Activated naive CD4-positive, alpha-beta T cell treated with anti-CD3 and anti-CD28 coated beads, Interleukin-2, amount 50 U/mL, for 72 hours (primary cell): Measurements from ENCODE around the gene ATOH8. TPM values are rescaled to one million over a fixed set of nuclear protein-coding genes. Genes with fewer than 3 reads are reported as not detected.
"Not testable (repeated sequence)": the region's sequence is repeated elsewhere in the genome, so short reads cannot be mapped to it uniquely, and the experiment has no call there.

Experiments
- ATAC-seq, 2 donors: fragments of 150-1000 bp; cut with Tn5 transposase; 2 replicates each; pipeline ENCODE4 v1.10.0; 2021; ENCODE audit warnings: mild to moderate bottlenecking in 2 of 2, moderate library complexity in 2 of 2
- DNase-seq, 2 donors: peaks; one replicate each; pipeline ENCODE4 v3.0.0; 2021 to 2022; ENCODE audit warnings: low spot score in 2 of 2
- H3K27ac Mint-ChIP-seq, 2 donors: one replicate each; pipeline ENCODE4 v1.8.0; 2022; ENCODE audit warnings: mild to moderate bottlenecking in 2 of 2, mixed read lengths in 2 of 2
- H3K36me3 Mint-ChIP-seq, 2 donors: one replicate each; pipeline ENCODE4 v1.8.0; 2022; ENCODE audit warnings: mixed read lengths in 2 of 2
- H3K9me3 Mint-ChIP-seq, 2 donors: one replicate each; pipeline ENCODE4 v1.8.0; 2022; ENCODE audit warnings: mixed read lengths in 2 of 2
- total RNA-seq, 2 donors: library from RNA; stranded (reverse); gene quantifications; one replicate each; pipeline ENCODE4 v1.2.3, GENCODE V29; 2022

The ATOH8 gene, protein sequence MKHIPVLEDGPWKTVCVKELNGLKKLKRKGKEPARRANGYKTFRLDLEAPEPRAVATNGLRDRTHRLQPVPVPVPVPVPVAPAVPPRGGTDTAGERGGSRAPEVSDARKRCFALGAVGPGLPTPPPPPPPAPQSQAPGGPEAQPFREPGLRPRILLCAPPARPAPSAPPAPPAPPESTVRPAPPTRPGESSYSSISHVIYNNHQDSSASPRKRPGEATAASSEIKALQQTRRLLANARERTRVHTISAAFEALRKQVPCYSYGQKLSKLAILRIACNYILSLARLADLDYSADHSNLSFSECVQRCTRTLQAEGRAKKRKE
- not detected for total RNA-seq

- peak in 1 of 2 donors; percentile 42 for DNase-seq
- H3K27ac Mint-ChIP-seq: no peak within 1 kb of the TSS
- ATAC-seq: no peak
- no peaks in the 10 kb centered on the region for H3K36me3 Mint-ChIP-seq
- H3K9me3 Mint-ChIP-seq: no peaks in the 10 kb centered on the region
Observed at GRCh38 chr2:85753525-85754312, at the start of gene ATOH8. ATOH8 (plus strand) TSS chr2:85753991; CDS start chr2:85754190, 199 bp downstream.

- DNase-seq (no peak), ATAC-seq (no peak)
- no peaks in the 10 kb centered on the region for H3K9me3 Mint-ChIP-seq
- H3K27ac Mint-ChIP-seq: no peak overlapping the region
- no peaks in the 10 kb centered on the region for H3K36me3 Mint-ChIP-seq
Observed at GRCh38 chr2:85704038-85704437, 49.8 kb upstream of the ATOH8 start.

GRCh38 chr2:85704800-85705679 is 48.8 kb upstream of the ATOH8 start:
- Mint-ChIP-seq H3K36me3 (no peaks in the 10 kb centered on the region), H3K9me3 (no peaks in the 10 kb centered on the region), H3K27ac (peak overlapping the region; percentile 1 to 15)
- DNase-seq (peak in 1 of 2 donors; percentile 23), ATAC-seq (no peak)

DNA sequence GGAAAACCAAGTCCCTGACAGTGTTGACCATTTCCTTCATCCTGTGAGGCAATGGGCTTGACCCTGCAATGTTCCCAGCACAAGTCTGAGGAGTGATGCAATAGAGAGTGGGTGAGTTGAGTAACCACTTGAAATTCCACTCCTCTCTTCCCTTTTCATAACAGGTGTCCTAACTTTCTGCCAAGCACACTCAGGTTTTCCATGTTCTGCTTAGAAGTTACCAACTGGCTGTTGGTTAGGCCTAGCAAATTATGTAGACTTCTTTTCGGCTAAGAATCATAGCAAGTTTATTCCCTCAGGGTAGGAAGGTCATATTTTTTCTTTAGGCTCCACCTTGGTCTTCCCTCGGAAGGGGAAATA is 48.1 kb upstream of the ATOH8 start:
- Mint-ChIP-seq H3K9me3 (no peaks in the 10 kb centered on the region), H3K27ac (peak overlapping the region; percentile 1 to 51)

DNA sequence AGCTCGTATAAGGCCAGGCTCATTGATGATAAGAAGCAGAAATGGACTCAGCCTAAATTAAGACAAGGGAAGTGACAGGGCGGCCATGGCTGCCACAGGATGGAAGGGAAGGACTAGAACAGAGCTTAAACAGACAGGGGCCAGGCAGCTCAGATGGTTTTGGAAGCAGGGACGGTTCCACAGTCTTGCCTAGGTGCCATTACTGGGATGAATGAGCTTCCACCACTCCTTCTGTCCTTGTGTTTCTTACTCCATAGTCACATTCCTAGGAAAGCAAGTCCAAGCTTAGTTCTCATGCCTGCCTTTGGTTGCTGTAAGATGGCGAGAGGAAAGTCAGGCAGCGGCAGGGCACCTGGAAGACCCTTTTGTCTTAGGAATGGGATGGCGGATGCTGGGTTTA is 47.7 kb upstream of the ATOH8 start:
- Mint-ChIP-seq H3K36me3 (no peaks in the 10 kb centered on the region), H3K9me3 (no peaks in the 10 kb centered on the region), H3K27ac (peak overlapping the region in 1 of 2 donors; percentile 1)
- no peak for ATAC-seq
- no peak for DNase-seq

More for the DNA sequence above, 48.1 kb upstream of the ATOH8 start:
- DNase-seq (no peak), ATAC-seq (no peak)
- no peaks in the 10 kb centered on the region for H3K36me3 Mint-ChIP-seq

DNA sequence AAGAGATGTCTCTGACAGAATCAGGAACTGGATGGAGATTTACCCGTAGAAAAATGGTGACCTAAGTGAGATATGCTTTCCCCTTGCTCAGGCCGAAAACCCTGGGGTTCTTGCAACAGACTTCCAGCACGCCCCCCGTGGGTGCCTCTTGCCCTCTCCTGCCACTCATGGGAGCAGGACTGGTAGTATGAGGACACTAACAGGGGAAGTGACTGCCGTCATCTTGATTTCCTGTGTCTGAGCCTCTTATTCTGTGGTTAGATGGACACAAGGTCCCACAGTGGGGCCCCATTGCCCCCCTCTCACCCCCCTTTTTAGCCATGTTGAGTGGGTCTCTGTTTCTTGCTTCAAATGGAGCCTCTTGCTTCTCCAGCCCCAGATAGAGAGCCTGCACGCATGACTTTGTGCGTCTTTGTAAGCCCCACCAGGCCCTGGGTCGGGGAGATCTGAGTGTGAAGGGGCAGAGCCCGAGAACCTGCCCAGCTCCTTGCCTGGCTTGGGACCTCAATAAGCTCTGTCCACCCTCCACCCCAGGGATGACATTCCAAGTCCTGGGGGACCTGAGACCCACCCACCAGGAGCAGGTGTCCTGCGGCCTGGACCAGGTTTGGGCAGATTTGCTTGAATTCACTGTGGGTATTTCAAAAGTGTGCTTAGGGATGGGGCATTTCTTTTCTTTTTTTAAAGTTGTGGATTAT is 47.0 kb upstream of the ATOH8 start:
- H3K27ac Mint-ChIP-seq: no peak overlapping the region
- no peaks in the 10 kb centered on the region for H3K36me3 Mint-ChIP-seq
- DNase-seq: peak in 1 of 2 donors; percentile 47
- no peaks in the 10 kb centered on the region for H3K9me3 Mint-ChIP-seq
- ATAC-seq: peak; percentile 8 to 14

DNA sequence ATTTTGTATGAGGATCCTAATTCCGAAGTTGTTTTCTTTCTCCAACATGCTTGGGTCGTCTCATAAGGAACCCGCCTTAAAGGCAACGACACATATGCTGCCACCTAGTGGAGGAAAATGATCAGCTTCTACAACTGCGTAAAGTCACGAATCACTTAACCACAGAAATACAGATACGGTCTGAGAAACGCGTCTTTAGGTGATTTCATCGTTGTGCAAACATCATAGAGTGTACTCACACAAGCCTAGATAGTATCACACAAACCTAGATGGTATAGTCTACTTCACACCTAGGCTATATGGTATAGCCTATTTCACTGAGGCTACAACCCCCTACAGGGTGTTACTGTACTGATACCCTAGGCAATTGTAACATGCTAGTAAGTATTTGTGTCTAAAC is 46.5 kb upstream of the ATOH8 start:
- Mint-ChIP-seq H3K9me3 (no peaks in the 10 kb centered on the region), H3K36me3 (no peaks in the 10 kb centered on the region), H3K27ac (no peak overlapping the region)
- DNase-seq: peak; percentile 48 to 77
- ATAC-seq: peak; percentile 88 to 90

GRCh38 chr2:85708641-85709040 is 45.1 kb upstream of the ATOH8 start:
- Mint-ChIP-seq H3K27ac (no peak overlapping the region), H3K9me3 (no peaks in the 10 kb centered on the region), H3K36me3 (no peaks in the 10 kb centered on the region)
- ATAC-seq (no peak), DNase-seq (no peak)

GRCh38 chr2:85709401-85709811 is 44.4 kb upstream of the ATOH8 start:
- no peak for ATAC-seq
- no peaks in the 10 kb centered on the region for H3K9me3 Mint-ChIP-seq

GRCh38 chr2:85710687-85711577 is 42.9 kb upstream of the ATOH8 start:
- no peaks in the 10 kb centered on the region for H3K36me3 Mint-ChIP-seq
- no peak for ATAC-seq
- no peak overlapping the region for H3K27ac Mint-ChIP-seq
- DNase-seq: no peak
- no peaks in the 10 kb centered on the region for H3K9me3 Mint-ChIP-seq

More at GRCh38 chr2:85709401-85709811, 44.4 kb upstream of the ATOH8 start:
- no peak overlapping the region for H3K27ac Mint-ChIP-seq
- DNase-seq: no peak
- no peaks in the 10 kb centered on the region for H3K36me3 Mint-ChIP-seq

DNA sequence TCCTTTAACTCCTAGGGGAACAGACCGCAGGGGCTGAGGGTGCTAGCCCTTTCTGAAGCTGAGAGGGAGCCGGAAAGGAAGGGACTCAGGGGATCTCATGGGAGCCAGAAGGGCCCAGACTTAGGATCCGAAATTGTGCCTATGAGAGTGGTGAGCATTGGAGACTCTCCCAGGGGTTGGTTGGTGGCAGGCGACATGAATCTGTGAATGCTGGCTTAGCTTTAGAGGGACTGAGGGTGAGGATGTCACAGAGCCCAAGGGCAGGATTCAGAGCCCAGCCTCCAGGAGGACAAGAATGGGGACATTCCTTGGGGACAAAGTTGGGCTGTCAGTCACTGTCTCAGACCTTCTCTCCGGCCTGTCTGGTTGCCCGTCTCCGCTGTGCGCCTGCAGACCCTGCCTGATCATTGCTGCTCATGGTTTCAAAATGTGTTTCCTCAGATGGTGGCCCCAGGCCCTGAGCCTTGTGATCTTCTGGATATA is 42.2 kb upstream of the ATOH8 start:
- no peak for DNase-seq
- H3K36me3 Mint-ChIP-seq: no peaks in the 10 kb centered on the region
- no peaks in the 10 kb centered on the region for H3K9me3 Mint-ChIP-seq
- no peak for ATAC-seq
- H3K27ac Mint-ChIP-seq: no peak overlapping the region

DNA sequence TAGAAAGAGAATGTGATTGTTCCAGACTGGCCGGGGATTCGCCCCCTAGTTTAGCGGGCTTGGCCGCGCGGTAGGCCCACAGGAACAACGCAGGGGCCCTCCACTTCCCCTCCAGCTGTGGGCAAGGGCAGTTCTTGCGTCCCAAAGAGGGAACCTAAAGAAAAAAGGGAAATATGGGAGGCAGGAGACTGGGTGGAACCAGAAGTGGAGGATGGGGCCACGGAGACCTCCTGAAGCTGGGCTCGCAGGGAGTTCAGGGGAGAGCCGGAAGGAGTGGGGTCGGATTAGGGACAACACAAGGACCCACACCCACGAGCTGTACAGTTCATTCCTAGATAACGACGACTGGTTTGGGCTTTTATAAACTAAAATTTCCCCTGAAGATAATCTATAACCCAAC is 41.5 kb upstream of the ATOH8 start:
- ATAC-seq (no peak), DNase-seq (no peak)
- Mint-ChIP-seq H3K9me3 (no peaks in the 10 kb centered on the region), H3K36me3 (no peaks in the 10 kb centered on the region), H3K27ac (peak overlapping the region in 1 of 2 donors; percentile 60)

- no peaks in the 10 kb centered on the region for H3K36me3 Mint-ChIP-seq
- DNase-seq (no peak), ATAC-seq (no peak)
- no peaks in the 10 kb centered on the region for H3K9me3 Mint-ChIP-seq
- no peak overlapping the region for H3K27ac Mint-ChIP-seq
Observed at GRCh38 chr2:85712849-85713612, 40.8 kb upstream of the ATOH8 start.

DNA sequence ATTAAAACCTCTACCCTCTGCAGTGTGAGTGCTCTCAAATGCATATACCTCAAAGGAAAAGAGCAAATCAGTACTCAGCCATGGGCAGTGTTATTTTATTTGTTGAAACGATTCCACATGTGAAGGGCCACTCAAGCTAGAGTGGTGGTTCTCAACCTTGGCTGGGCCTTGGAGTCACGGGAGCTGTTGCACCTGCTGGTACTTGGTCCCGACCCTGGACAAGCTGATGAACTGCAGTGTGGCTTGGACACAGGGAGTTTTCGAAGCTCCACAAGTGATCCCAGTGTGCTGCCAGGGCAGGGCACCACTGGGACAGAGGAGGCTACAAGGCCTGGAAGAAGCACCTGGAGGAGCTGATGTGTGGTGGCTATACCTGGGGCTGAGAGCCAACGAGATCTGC is 40.0 kb upstream of the ATOH8 start:
- Mint-ChIP-seq H3K36me3 (no peaks in the 10 kb centered on the region), H3K27ac (no peak overlapping the region), H3K9me3 (no peaks in the 10 kb centered on the region)
- DNase-seq: no peak
- no peak for ATAC-seq

- H3K27ac Mint-ChIP-seq, DNase-seq, ATAC-seq, H3K36me3 Mint-ChIP-seq, H3K9me3 Mint-ChIP-seq: not testable (repeated sequence)
Observed at GRCh38 chr2:85714421-85714820, 39.4 kb upstream of the ATOH8 start.
